Panc1 (cell line): Measurements from ENCODE around the gene HOXD9. TPM values are rescaled to one million over a fixed set of nuclear protein-coding genes. Genes with fewer than 3 reads are reported as not detected.

Experiments
- ATAC-seq: fragments of 200-7000 bp; cut with Tn5 transposase; 2 replicates; pipeline ENCODE4 v1.9.1; 2020; ENCODE audit warnings: mild to moderate bottlenecking, moderate library complexity
- BruUV-seq: library from RNA; stranded (reverse); fragments of 400-500 nt; replicated peaks from 2 replicates; lab custom pipeline; 2021; lab: Mats Ljungman, UMichigan
- CTCF ChIA-PET: fragments of 300-600 bp; sonication (Branson Sonifier 250); formaldehyde crosslinking; loops from one replicate; lab custom pipeline; 2022; ENCODE audit warnings: antibody characterized with exemption; lab: Charles Lee
- POLR2A ChIA-PET: fragments of 300-600 bp; sonication (Branson Sonifier 250); formaldehyde crosslinking; loops from one replicate; lab custom pipeline; 2022; ENCODE audit warnings: antibody characterized with exemption; lab: Charles Lee
- DNase-seq: peaks from one replicate; pipeline ENCODE4 v3.0.0-alpha.2; 2010; ENCODE audit warnings: low read depth, low spot score
- H3K27ac ChIP-seq: 2 replicates; pipeline ENCODE4 v1.5.1; 2011; ENCODE audit warnings: mild to moderate bottlenecking, low read length, inconsistent platforms
- H3K27me3 ChIP-seq: fragments of 200-500 bp; sonication (Bioruptor generic); 2 replicates; pipeline ENCODE4 v1.6.0; 2014; ENCODE audit warnings: low read length, inconsistent platforms; ENCODE audit not compliant: control insufficient read depth, insufficient read depth
- H3K36me3 ChIP-seq: fragments of 200-500 bp; sonication (Bioruptor generic); 2 replicates; pipeline ENCODE4 v1.5.1; 2014; ENCODE audit warnings: inconsistent platforms, mild to moderate bottlenecking, low read length, moderate library complexity; ENCODE audit not compliant: control insufficient read depth, insufficient read depth
- H3K4me1 ChIP-seq: 2 replicates; pipeline ENCODE4 v1.5.1; 2011; ENCODE audit warnings: inconsistent platforms, mild to moderate bottlenecking, low read length, moderate library complexity; ENCODE audit not compliant: control insufficient read depth, insufficient read depth
- H3K4me3 ChIP-seq, 2 experiments: 2 replicates each; pipeline ENCODE4 v1.5.1; 2011 to 2012; ENCODE audit warnings: low read depth in 2 of 2, low read length in 2 of 2, mild to moderate bottlenecking in 2 of 2, inconsistent platforms in 1 of 2, moderate library complexity in 1 of 2
- H3K9me3 ChIP-seq: fragments of 200-500 bp; sonication (Bioruptor generic); 2 replicates; pipeline ENCODE4 v1.5.1; 2014; ENCODE audit warnings: low read depth, mild to moderate bottlenecking, inconsistent platforms, low read length, moderate library complexity; ENCODE audit not compliant: control insufficient read depth, insufficient read depth
- CTCF ChIP-seq: fragments of 450-650 bp; IDR thresholded peaks from 2 replicates; pipeline ENCODE4 v1.5.1; 2017; ENCODE audit warnings: mild to moderate bottlenecking
- POLR2AphosphoS5 ChIP-seq: IDR thresholded peaks from 2 replicates; pipeline ENCODE4 v1.6.1; 2012; ENCODE audit warnings: mild to moderate bottlenecking, low read depth, low read length, moderate library complexity
- REST ChIP-seq, 2 experiments: IDR thresholded peaks; 2 replicates each; pipeline ENCODE4 v1.6.1; 2011 to 2012; ENCODE audit warnings: low read depth in 2 of 2, control low read depth in 1 of 2, low read length in 1 of 2, mild to moderate bottlenecking in 1 of 2, moderate library complexity in 1 of 2; ENCODE audit not compliant: insufficient read depth in 1 of 2
- SIN3A ChIP-seq: IDR thresholded peaks from 2 replicates; pipeline ENCODE4 v1.6.1; 2012; ENCODE audit warnings: low read depth, mild to moderate bottlenecking, low read length, moderate library complexity, borderline replicate concordance; ENCODE audit not compliant: insufficient read depth
- TCF7L2 ChIP-seq: IDR thresholded peaks from 2 replicates; pipeline ENCODE4 v1.6.1; 2011; ENCODE audit warnings: mild to moderate bottlenecking, low read depth, low read length, inconsistent platforms
- in situ Hi-C: cut with HindIII; loops from 2 replicates; pipeline ENCODE4 v1.10.0; 2016; ENCODE audit warnings: low sequenced_read_pairs, low pct_unique_long_range_greater_than_20kb
- intact Hi-C: fragments of 100-400 bp; cut with micrococcal nuclease; formaldehyde crosslinking; loops from one replicate; pipeline ENCODE4 v1.10.0; 2022; ENCODE audit not compliant: unreplicated experiment
- total RNA-seq: library from RNA; stranded (reverse); gene quantifications from one replicate; pipeline ENCODE4 v1.2.1, GENCODE V29; 2021; ENCODE audit not compliant: unreplicated experiment

HOXD9 gene
- total RNA-seq, 1 experiment from 2014 or later = 0.15 TPM

- POLR2A ChIA-PET = no interaction called here
- ATAC-seq (no peak), DNase-seq (no peak)
- H3K4me3 ChIP-seq = peak overlapping the region; percentile 52 to 87
- no peaks in the 10 kb centered on the region for H3K36me3 ChIP-seq
- CTCF ChIA-PET = interaction anchor here (0.6 to 2.2 kb wide), 3 partner anchors 8 to 864 kb away, joined by 3 to 14 read pairs (median 7); no protein-coding TSS in a partner anchor
- no peak for TF ChIP-seq REST (IDR thresholded peaks at IDR 0.05; ENCODE audit: insufficient read depth in 1 of 2, low read depth in 2 of 2, low read length in 1 of 2)
- no peak for TF ChIP-seq TCF7L2
- no peak for TF ChIP-seq CTCF
- no peak for TF ChIP-seq POLR2AphosphoS5
- no peak for TF ChIP-seq SIN3A
- H3K27ac ChIP-seq = peak overlapping the region; percentile 75
- no TSS peak for BruUV-seq
- H3K4me1 ChIP-seq = peaks cover 13% of the 10 kb centered on the region
- intact Hi-C loops (loop anchor here (5.0 kb wide), 3 partner anchors 844 to 1399 kb away; no protein-coding TSS in a partner anchor), in situ Hi-C loops (no loop called here)
- H3K9me3 ChIP-seq = no peaks in the 10 kb centered on the region
- peaks cover 5% of the 10 kb centered on the region for H3K27me3 ChIP-seq
Measured at GRCh38 chr2:176096243-176096985, 26.1 kb upstream of the HOXD9 start.

- H3K36me3 ChIP-seq = no peaks in the 10 kb centered on the region
- H3K4me3 ChIP-seq = peak overlapping the region; percentile 52 to 87
- no peaks in the 10 kb centered on the region for H3K9me3 ChIP-seq
- in situ Hi-C loops (no loop called here), intact Hi-C loops (loop anchor here (5.0 kb wide), 3 partner anchors 845 to 1400 kb away; no protein-coding TSS in a partner anchor)
- TF ChIP-seq CTCF = peak; percentile 96
- TF ChIP-seq TCF7L2 = no peak
- ChIA-PET POLR2A (interaction anchor here (0.6 kb wide), 1 partner anchor 954 kb away, joined by 7 read pairs; no protein-coding TSS in a partner anchor), CTCF (interaction anchor here (0.5 to 2.2 kb wide), 6 partner anchors 9 to 1395 kb away, joined by 3 to 10 read pairs (median 7); no protein-coding TSS in a partner anchor)
- BruUV-seq = no TSS peak
- DNase-seq = peak; percentile 62
- peaks cover 5% of the 10 kb centered on the region for H3K27me3 ChIP-seq
- H3K27ac ChIP-seq = peak overlapping the region; percentile 75
- peaks cover 13% of the 10 kb centered on the region for H3K4me1 ChIP-seq
- peak; percentile 98 for ATAC-seq
Measured at GRCh38 chr2:176096986-176097819, 25.3 kb upstream of the HOXD9 start.
